IPS-20b (cell line): ENCODE data around the gene INO80E.
"Not testable (repeated sequence)": the region's sequence is repeated elsewhere in the genome, so short reads cannot be mapped to it uniquely, and the experiment has no call there.

Experiments
- H3K27ac ChIP-seq: one replicate; pipeline ENCODE4 v1.5.1; 2013; ENCODE audit warnings: low read length
- H3K27me3 ChIP-seq: 2 replicates; pipeline ENCODE4 v1.6.1; 2013; ENCODE audit warnings: mild to moderate bottlenecking, low read length, inconsistent platforms; ENCODE audit not compliant: insufficient read depth
- H3K36me3 ChIP-seq: 2 replicates; pipeline ENCODE4 v1.6.1; 2013; ENCODE audit warnings: low read depth, mild to moderate bottlenecking, inconsistent platforms, low read length, moderate library complexity; ENCODE audit not compliant: insufficient read depth
- H3K4me1 ChIP-seq: 2 replicates; pipeline ENCODE4 v1.6.1; 2013; ENCODE audit warnings: mild to moderate bottlenecking, control low read depth, inconsistent platforms, low read length, moderate library complexity; ENCODE audit not compliant: insufficient read depth
- H3K4me3 ChIP-seq: 2 replicates; pipeline ENCODE4 v1.5.1; 2013; ENCODE audit warnings: mild to moderate bottlenecking, low read length, inconsistent platforms
- H3K9ac ChIP-seq: 2 replicates; pipeline ENCODE4 v1.6.1; 2013; ENCODE audit warnings: low read depth, mild to moderate bottlenecking, inconsistent platforms, low read length, moderate library complexity
- H3K9me3 ChIP-seq: 2 replicates; pipeline ENCODE4 v1.6.1; 2013; ENCODE audit warnings: mild to moderate bottlenecking, low read depth, low read length, inconsistent platforms; ENCODE audit not compliant: insufficient read depth

The INO80E gene

DNA sequence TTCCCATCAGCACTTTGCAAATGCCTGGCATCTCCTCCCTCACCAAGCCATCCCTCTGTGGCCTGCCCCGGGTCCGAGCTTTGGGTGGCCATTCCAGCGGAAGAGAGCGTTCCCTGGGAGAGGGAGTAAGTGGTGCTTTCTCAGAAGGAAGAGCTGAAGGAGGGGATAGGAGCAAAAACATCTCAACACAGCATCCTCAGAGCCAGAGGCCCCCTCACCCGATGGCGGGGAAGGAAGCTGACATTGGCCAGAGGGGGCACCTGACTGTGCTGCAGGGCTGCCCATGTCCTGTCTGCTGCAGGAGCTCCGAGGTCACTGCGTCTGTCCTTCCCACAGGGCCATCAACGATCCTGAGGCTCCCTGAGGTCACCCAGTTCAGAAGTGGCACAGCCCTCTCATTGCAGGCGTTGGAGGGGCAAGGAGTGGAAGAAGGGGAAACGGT is 35.5 kb downstream of the INO80E start:
- Histone ChIP-seq H3K9me3 (no peaks in the 10 kb centered on the region), H3K9ac (peak overlapping the region; percentile 56; the same call in 1 of the 2 replicates), H3K36me3 (0 out of 2 replicates have a peak, but pooled peaks cover 3% of the 10 kb centered on the region), H3K27me3 (peaks cover 46% of the 10 kb centered on the region), H3K4me3 (peak overlapping the region; percentile 77), H3K27ac (no peak overlapping the region), H3K4me1 (peaks cover 11% of the 10 kb centered on the region; the same call in 1 of the 2 replicates)

DNA sequence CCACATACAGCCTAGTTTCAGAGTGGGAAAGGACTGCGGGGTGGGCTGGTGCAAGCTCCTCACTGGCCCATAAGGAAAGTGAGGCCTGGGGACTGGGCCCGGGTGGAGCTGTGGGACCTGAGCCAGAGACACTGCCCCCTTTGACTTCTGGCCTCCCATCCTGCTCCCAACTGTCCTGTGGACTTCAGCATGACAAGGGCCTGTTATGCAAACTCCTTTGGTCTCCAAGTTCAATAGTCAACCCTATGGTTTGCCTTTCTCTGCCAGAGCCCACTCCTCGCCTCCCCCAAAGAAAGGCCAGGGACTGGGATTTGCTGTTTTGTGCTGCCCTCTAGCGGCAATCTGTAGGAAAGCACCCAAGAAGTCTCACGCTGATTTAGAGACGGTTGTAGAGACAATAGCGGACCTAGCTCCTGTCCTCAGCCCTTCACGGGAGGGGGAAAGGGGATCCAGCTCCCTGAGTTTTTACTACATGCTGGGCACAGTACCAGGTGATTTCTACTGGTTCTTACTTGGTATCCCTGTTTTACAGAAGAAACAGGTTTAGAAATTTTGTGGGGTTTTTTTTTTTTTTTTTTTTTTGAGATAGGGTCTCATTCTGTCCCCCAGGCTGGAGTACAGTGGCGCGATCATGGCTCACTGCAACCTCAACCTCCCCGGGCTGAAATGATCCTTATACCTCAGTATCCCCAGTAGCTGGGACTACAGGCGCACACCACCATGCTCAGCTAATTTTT is 36.2 kb downstream of the INO80E start:
- no peak overlapping the region for H3K27ac ChIP-seq
- no peaks in the 10 kb centered on the region for H3K36me3 ChIP-seq
- H3K4me3 ChIP-seq, result peak overlapping the region; percentile 77; the same call in 1 of the 2 replicates
- peaks cover 11% of the 10 kb centered on the region; the same call in 1 of the 2 replicates for H3K4me1 ChIP-seq
- H3K9me3 ChIP-seq, result no peaks in the 10 kb centered on the region
- H3K9ac ChIP-seq, result no peak overlapping the region
- H3K27me3 ChIP-seq, result peaks cover 47% of the 10 kb centered on the region

DNA sequence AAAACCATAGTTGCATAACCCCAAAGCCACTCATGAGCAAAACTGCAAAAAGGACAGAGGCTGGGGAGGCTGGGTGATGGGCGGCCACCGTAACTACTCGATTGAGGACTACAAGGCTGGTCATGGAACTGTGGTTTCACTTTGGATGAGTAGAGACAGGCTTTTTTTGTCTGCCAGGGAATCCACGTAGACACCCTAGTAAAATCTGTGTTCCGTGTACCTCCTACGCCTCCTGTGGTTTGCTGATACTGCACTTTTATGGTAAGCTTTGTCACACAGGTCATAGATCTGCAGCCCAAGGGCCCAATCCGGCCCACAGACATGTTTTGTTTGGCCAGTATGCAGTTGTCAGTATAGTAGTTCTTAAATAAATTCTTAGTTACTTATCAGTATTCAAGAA is 37.2 kb downstream of the INO80E start:
- H3K27ac ChIP-seq, result no peak overlapping the region
- H3K27me3 ChIP-seq, result peaks cover 47% of the 10 kb centered on the region
- no peak overlapping the region for H3K4me3 ChIP-seq
- peaks cover 11% of the 10 kb centered on the region; the same call in 1 of the 2 replicates for H3K4me1 ChIP-seq
- H3K36me3 ChIP-seq, result no peaks in the 10 kb centered on the region
- no peak overlapping the region for H3K9ac ChIP-seq
- H3K9me3 ChIP-seq, result no peaks in the 10 kb centered on the region

GRCh38 chr16:30040221-30040620 is 44.2 kb downstream of the INO80E start:
- Histone ChIP-seq H3K4me3 (no peak overlapping the region), H3K36me3 (no peaks in the 10 kb centered on the region), H3K27ac (no peak overlapping the region), H3K27me3 (peaks cover 11% of the 10 kb centered on the region), H3K9ac (no peak overlapping the region), H3K4me1 (no peaks in the 10 kb centered on the region), H3K9me3 (no peaks in the 10 kb centered on the region)

- H3K27ac ChIP-seq, H3K27me3 ChIP-seq, H3K36me3 ChIP-seq, H3K9ac ChIP-seq, H3K4me1 ChIP-seq, H3K4me3 ChIP-seq, H3K9me3 ChIP-seq: not testable (repeated sequence)
Observed at GRCh38 chr16:30040690-30041089, 44.6 kb downstream of the INO80E start.

GRCh38 chr16:30041841-30042240 is 45.8 kb downstream of the INO80E start:
- H3K4me3 ChIP-seq, result no peak overlapping the region
- H3K36me3 ChIP-seq, result no peaks in the 10 kb centered on the region
- H3K27ac ChIP-seq, result no peak overlapping the region
- H3K9me3 ChIP-seq, result no peaks in the 10 kb centered on the region
- no peaks in the 10 kb centered on the region for H3K27me3 ChIP-seq
- H3K4me1 ChIP-seq, result no peaks in the 10 kb centered on the region
- no peak overlapping the region for H3K9ac ChIP-seq

DNA sequence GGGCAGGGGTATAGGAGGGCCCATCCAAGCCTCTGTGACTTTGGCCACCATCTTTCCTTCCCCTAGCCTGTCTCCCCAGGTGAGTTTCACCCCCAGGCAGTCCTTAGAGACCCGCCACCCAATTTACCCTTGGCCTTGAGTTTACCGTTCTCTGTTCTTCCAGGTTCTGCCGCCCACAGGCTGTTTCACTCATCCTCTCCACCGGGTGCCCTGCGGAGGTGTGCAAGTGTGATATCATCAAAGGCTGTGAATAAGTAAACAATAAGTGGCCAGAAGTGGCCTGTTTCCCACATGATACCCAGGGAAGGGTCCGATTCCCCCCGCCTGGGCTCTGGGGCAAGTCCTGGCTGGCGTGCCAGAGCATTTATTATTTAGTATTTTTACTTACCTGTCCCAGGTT is 50.1 kb downstream of the INO80E start:
- no peaks in the 10 kb centered on the region for H3K9me3 ChIP-seq
- H3K27ac ChIP-seq, result no peak overlapping the region
- no peak overlapping the region for H3K9ac ChIP-seq
- H3K4me1 ChIP-seq, result no peaks in the 10 kb centered on the region
- H3K36me3 ChIP-seq, result no peaks in the 10 kb centered on the region
- no peak overlapping the region for H3K4me3 ChIP-seq
- H3K27me3 ChIP-seq, result no peaks in the 10 kb centered on the region

DNA sequence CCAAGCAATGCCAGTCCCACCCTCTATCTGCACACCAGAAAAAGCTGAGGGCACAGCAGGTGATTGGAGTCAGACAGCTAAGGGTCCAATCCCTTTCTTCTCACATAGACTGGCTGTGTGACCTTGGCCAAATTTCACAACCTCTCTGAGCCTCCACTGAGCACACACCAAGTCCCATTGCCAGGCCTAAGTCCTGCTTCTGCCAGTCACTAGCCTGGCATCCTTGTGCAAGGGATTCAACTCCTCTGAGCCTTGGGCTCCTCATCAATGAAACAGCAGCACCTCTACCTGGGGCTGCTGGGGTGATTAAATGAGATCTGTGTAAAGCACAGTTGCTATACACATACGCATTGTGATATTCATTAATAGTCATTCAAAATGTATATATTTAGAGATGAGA is 50.5 kb downstream of the INO80E start:
- Histone ChIP-seq H3K9me3 (no peaks in the 10 kb centered on the region), H3K36me3 (no peaks in the 10 kb centered on the region), H3K4me1 (no peaks in the 10 kb centered on the region), H3K9ac (no peak overlapping the region), H3K27me3 (no peaks in the 10 kb centered on the region), H3K27ac (no peak overlapping the region), H3K4me3 (no peak overlapping the region)

DNA sequence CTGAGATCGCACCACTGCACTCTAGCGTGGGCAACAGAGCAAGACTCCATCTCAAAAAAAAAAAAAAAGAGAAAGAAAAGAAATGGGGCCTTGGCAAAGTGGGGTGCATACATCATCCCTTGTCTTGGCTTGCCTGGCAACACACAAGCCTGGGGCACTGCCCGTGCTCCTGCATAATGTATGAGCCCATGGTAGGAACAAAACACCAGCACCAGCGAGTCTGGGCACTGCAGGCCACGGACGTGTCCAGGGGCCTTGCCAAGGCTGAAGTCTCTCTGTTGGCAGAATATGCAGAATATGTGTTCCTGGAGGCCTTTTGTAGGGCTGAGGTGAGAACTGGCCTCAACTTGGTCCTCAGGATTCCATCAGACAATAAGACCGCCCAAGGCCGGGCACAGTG is 53.8 kb downstream of the INO80E start:
- Histone ChIP-seq H3K4me3 (no peak overlapping the region), H3K9ac (no peak overlapping the region), H3K27ac (no peak overlapping the region), H3K4me1 (no peaks in the 10 kb centered on the region), H3K9me3 (no peaks in the 10 kb centered on the region), H3K27me3 (no peaks in the 10 kb centered on the region; the same call in 1 of the 2 replicates), H3K36me3 (no peaks in the 10 kb centered on the region)

DNA sequence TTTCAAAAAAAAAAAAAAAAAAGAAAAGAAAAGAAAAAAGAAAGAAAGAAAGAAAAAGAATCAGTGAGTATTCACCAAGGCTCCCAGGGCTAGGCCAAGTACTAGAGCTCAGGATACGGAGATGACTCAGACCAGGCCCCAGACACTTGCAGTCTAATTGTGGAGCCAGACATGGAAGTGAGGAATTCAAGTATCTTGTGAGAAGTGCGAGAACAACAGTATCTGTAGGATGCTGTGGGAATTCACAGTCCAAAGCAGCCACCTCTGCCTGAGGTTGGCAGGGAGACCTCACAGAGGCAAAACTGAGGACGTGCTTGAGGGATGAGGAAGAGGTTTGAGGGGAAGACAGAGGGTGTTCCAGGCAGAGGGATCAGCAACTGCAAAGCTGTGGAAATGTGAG is 55.5 kb downstream of the INO80E start:
- no peak overlapping the region for H3K9ac ChIP-seq
- no peak overlapping the region for H3K27ac ChIP-seq

DNA sequence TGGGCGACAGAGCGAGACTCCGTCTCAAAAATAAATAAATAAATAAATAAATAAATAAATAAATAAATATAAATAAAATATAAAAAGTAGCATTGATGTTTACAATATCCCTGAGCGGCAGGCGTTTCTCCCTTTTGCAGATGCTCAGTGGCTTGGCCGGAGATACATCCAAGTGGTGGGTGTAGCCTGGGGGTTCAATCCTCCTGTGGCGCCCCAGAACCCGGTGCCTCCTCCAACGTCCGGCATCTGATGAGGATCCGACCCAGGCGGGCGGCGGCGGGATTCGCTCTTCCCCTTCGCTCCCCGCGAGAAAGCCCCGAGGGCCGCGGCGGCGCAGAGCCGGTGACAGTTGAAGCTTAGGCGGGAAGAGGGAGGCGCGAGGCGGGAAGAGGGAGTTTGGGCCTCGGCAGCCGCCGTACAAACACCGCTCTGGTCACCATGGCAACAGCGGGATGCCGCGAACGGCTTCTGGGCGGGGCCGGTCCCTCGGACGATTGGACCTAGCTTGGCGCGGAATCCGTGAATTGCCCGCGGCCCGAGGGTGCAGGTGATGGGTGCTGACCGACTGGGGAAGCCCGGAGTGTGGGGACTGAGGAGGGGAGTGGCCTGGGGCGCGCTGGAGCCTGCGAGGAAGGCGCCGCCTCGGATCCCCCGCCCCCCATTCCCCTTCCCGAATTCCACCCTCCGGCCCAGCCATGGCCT is 56.8 kb downstream of the INO80E start:
- peak overlapping the region; percentile 75; the same call in 1 of the 2 replicates for H3K9ac ChIP-seq
- no peaks in the 10 kb centered on the region for H3K4me1 ChIP-seq
- H3K27me3 ChIP-seq, result no peaks in the 10 kb centered on the region; the same call in 1 of the 2 replicates
- H3K9me3 ChIP-seq, result no peaks in the 10 kb centered on the region
- no peaks in the 10 kb centered on the region for H3K36me3 ChIP-seq
- H3K4me3 ChIP-seq, result peak overlapping the region; percentile 82
- no peak overlapping the region for H3K27ac ChIP-seq

More for the DNA sequence above, 55.5 kb downstream of the INO80E start:
- Histone ChIP-seq H3K36me3 (no peaks in the 10 kb centered on the region), H3K4me1 (no peaks in the 10 kb centered on the region), H3K9me3 (no peaks in the 10 kb centered on the region), H3K4me3 (no peak overlapping the region), H3K27me3 (no peaks in the 10 kb centered on the region; the same call in 1 of the 2 replicates)
